Upper lobe of left lung (tissue), 4 donors: ENCODE results near the gene KMT2D.

Experiments
- CTCF ChIP-seq, 6 experiments: fragments of 450-650 bp in 4 of 6; fragments of 200-600 bp in 2 of 6; sonication (generic) in 2 of 6; IDR thresholded peaks; one replicate each; pipeline ENCODE4 v1.5.1; 2016 to 2019; ENCODE audit warnings: antibody characterized with exemption in 6 of 6
- POLR2AphosphoS5 ChIP-seq, 2 donors: sonication (generic); formaldehyde crosslinking; IDR thresholded peaks; one replicate each; pipeline ENCODE4 v1.5.1; 2017; ENCODE audit warnings: antibody characterized with exemption in 2 of 2

DNA sequence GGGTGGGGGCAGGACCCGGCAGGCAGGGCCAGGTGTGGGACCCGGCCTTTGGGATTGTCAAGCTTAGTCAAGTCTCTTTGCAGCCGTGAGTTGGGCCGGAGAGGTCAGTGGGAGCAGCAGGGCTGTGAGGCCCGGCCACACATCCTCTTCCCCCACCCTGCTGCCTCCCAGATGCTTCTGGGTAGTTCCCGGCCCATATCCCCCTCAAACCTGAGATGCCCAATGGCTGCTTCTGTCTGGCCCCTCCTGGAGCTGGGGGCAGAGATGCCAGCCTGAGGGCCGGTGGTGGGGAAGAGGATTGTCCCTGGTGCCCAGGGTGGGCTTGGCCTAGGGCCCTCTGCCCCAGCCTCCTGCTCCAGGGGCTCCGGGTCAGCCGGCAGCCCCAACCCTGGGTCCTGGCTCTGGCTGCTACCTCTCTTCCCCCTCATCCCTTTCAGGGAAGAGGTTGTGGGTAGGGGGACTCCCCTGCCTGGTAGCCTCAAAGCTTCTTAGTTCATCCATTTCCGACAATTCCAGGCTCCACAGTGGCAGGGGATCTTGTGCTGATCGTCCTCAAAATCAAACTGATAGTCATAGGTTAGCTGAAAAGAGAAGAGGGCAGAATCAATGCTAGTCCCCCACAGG, 39.2 kb downstream of the KMT2D start:
- TF ChIP-seq CTCF (IDR thresholded peaks at IDR 0.05) (no peak), POLR2AphosphoS5 (IDR thresholded peaks at IDR 0.05) (no peak)
